ENCODE data around the gene TCOF1. TPM values are rescaled to one million over a fixed set of nuclear protein-coding genes. Genes with fewer than 3 reads are reported as not detected.

The TCOF1 gene
- total RNA-seq, 2 donors from 2014 or later = 28.9 to 58.3 TPM

- H3K4me3 ChIP-seq = no peak overlapping the region
- no peak for DNase-seq (ENCODE audit: low spot score)
- intact Hi-C loops (cut with DNase I) = no loop called here
- WGBS = 63% methylated on average over 13 of the region's 13 CpGs
- TF ChIP-seq CTCF (IDR thresholded peaks at IDR 0.05) = no peak
- no peaks in the 10 kb centered on the region for H3K4me1 ChIP-seq (replicated peaks)
- peaks cover 14 to 16% of the 10 kb centered on the region in 2 donors for H3K36me3 ChIP-seq
- no peak overlapping the region for H3K27ac ChIP-seq
- H3K27me3 ChIP-seq (replicated peaks; ENCODE audit: insufficient read depth) = no peaks in the 10 kb centered on the region
- no peaks in the 10 kb centered on the region for H3K9me3 ChIP-seq
Observed at GRCh38 chr5:150394912-150395687, 37.6 kb downstream of the TCOF1 start.

- H3K4me3 ChIP-seq = no peak overlapping the region
- WGBS = 85% methylated on average over 2 of the region's 2 CpGs
- peaks cover 12 to 16% of the 10 kb centered on the region in 2 donors for H3K36me3 ChIP-seq
- H3K27ac ChIP-seq = no peak overlapping the region
- DNase-seq (ENCODE audit: low spot score) = no peak
- TF ChIP-seq CTCF (IDR thresholded peaks at IDR 0.05) (no peak), POLR2AphosphoS5 (IDR thresholded peaks at IDR 0.05) (no peak), POLR2A (IDR thresholded peaks at IDR 0.05) (no peak)
- no peaks in the 10 kb centered on the region for H3K9me3 ChIP-seq
- no peaks in the 10 kb centered on the region for H3K27me3 ChIP-seq (replicated peaks; ENCODE audit: insufficient read depth)
- intact Hi-C loops (cut with DNase I) = no loop called here
- no peaks in the 10 kb centered on the region for H3K4me1 ChIP-seq (replicated peaks)
Observed at GRCh38 chr5:150395688-150395975, 38.1 kb downstream of the TCOF1 start.

- Histone ChIP-seq H3K9me3 (no peaks in the 10 kb centered on the region), H3K36me3 (peaks cover 12 to 16% of the 10 kb centered on the region in 2 donors)
- 96% methylated on average over 7 of the region's 7 CpGs for WGBS
Observed at GRCh38 chr5:150396267-150396666, 38.8 kb downstream of the TCOF1 start.

GRCh38 chr5:150397146-150397781 is 39.8 kb downstream of the TCOF1 start:
- H3K9me3 ChIP-seq = no peaks in the 10 kb centered on the region
- intact Hi-C loops (cut with DNase I) = no loop called here
- TF ChIP-seq POLR2AphosphoS5 (IDR thresholded peaks at IDR 0.05) (no peak), POLR2A (IDR thresholded peaks at IDR 0.05) (no peak), CTCF (IDR thresholded peaks at IDR 0.05) (no peak)
- H3K4me3 ChIP-seq = no peak overlapping the region
- H3K4me1 ChIP-seq (replicated peaks) = no peaks in the 10 kb centered on the region
- 87% methylated on average over 14 of the region's 14 CpGs for WGBS
- no peak overlapping the region for H3K27ac ChIP-seq
- no peak for DNase-seq (ENCODE audit: low spot score)
- peaks cover 6 to 16% of the 10 kb centered on the region in 2 donors for H3K36me3 ChIP-seq
- no peaks in the 10 kb centered on the region for H3K27me3 ChIP-seq (replicated peaks; ENCODE audit: insufficient read depth)

More at GRCh38 chr5:150396267-150396666, 38.8 kb downstream of the TCOF1 start:
- H3K4me3 ChIP-seq = no peak overlapping the region
- DNase-seq (ENCODE audit: low spot score) = no peak
- TF ChIP-seq CTCF (IDR thresholded peaks at IDR 0.05) = no peak
- TF ChIP-seq POLR2A (IDR thresholded peaks at IDR 0.05) = no peak
- no peak for TF ChIP-seq POLR2AphosphoS5 (IDR thresholded peaks at IDR 0.05)
- no peaks in the 10 kb centered on the region for H3K4me1 ChIP-seq (replicated peaks)
- H3K27ac ChIP-seq = no peak overlapping the region
- H3K27me3 ChIP-seq (replicated peaks; ENCODE audit: insufficient read depth) = no peaks in the 10 kb centered on the region
- intact Hi-C loops (cut with DNase I) = no loop called here

Measured in prostate gland (tissue), 2 donors.